ENCODE results near the gene FOXF1.

The FOXF1 gene

DNA sequence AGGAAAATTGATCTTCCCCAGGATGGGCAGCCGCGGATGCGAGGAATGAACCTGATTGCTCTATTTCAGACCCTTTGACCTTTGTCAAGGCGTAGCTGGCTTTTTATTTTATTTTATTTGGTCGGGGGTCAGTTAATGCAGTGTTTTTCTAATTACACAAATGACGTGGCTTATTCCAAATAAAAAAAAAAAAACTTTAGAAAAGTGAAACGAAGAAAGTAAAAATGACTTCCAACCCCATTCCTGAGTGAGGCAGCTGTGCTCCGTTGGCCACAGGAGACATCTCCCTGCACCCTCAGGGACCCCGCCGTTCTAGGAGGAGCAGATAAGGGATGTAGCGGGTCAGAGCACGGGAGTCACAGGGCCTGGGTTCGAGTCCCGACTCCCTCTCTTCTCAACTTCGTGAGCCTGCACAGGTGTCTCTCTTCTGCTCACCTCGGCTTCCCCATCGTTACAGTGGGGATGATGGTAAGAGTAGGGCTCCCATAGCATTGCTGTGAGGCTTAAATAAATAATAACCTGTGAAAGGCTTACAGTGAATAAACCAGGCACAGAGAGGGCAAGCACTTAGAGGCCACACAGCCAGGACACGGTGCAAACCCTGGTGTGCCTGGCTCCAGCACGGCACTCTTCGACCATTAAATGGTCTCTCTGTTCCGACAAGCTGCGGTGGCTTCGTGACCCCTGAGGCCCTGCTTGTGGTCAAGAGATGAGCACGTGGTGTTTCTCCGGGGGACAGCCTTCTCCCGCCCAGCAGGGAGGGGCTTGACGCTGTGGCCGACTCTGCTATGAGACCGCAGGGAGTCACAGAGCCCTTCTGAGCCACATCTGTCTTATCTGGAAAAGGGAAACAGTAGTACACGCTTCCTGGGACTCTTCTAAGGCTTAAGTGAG is 10.2 kb downstream of the FOXF1 start:
- H3K4ac ChIP-seq (ENCODE audit: low read depth, low read length) = no peak overlapping the region
- H3K79me2 ChIP-seq (ENCODE audit: control insufficient read depth, insufficient read depth, low read length) = no peaks in the 10 kb centered on the region
- no peak overlapping the region for H2BK15ac ChIP-seq (replicated peaks; ENCODE audit: low read depth)
- H3K27ac ChIP-seq (ENCODE audit: low read depth, low read length) = no peak overlapping the region
- no peaks in the 10 kb centered on the region for H3K79me1 ChIP-seq (ENCODE audit: low read length)
- no peak overlapping the region for H4K8ac ChIP-seq (ENCODE audit: low read depth, low read length)
- no peak overlapping the region for H3K18ac ChIP-seq (ENCODE audit: low read length)
- no peak overlapping the region for H4K5ac ChIP-seq (ENCODE audit: low read length)
- H2BK5ac ChIP-seq (ENCODE audit: low read length) = no peak overlapping the region
- H3K23ac ChIP-seq (ENCODE audit: low read length) = no peak overlapping the region
- no peak overlapping the region for H2AK5ac ChIP-seq (ENCODE audit: low read length)
- no CpG with 5 or more reads among the region's 30 CpGs for WGBS (ENCODE audit: extremely low coverage, insufficient coverage, low lambda C conversion rate)
- H3K36me3 ChIP-seq (ENCODE audit: control insufficient read depth, insufficient read depth, low read length) = no peaks in the 10 kb centered on the region
- H3K9ac ChIP-seq (ENCODE audit: low read length) = no peak overlapping the region
- H3K4me3 ChIP-seq (ENCODE audit: low read length) = no peak overlapping the region
- no peak overlapping the region for H3K4me2 ChIP-seq (ENCODE audit: low read length)
- DNase-seq = no peak
- H3K4me1 ChIP-seq (ENCODE audit: control insufficient read depth, low read depth, low read length) = no peaks in the 10 kb centered on the region
- H2BK120ac ChIP-seq (ENCODE audit: low read depth, low read length) = no peak overlapping the region
- H3K56ac ChIP-seq (ENCODE audit: low read length) = no peak overlapping the region
- peaks cover 12% of the 10 kb centered on the region for H3K27me3 ChIP-seq (ENCODE audit: insufficient read depth, low read length, poor library complexity)

GRCh38 chr16:86521236-86522197 is 11.2 kb downstream of the FOXF1 start:
- H3K56ac ChIP-seq (ENCODE audit: low read length) = no peak overlapping the region
- H4K5ac ChIP-seq (ENCODE audit: low read length) = no peak overlapping the region
- H3K4ac ChIP-seq (ENCODE audit: low read depth, low read length) = no peak overlapping the region
- H3K23ac ChIP-seq (ENCODE audit: low read length) = no peak overlapping the region
- H3K79me1 ChIP-seq (ENCODE audit: low read length) = no peaks in the 10 kb centered on the region
- no peaks in the 10 kb centered on the region for H3K79me2 ChIP-seq (ENCODE audit: control insufficient read depth, insufficient read depth, low read length)
- H3K36me3 ChIP-seq (ENCODE audit: control insufficient read depth, insufficient read depth, low read length) = no peaks in the 10 kb centered on the region
- DNase-seq = no peak
- no peak overlapping the region for H3K27ac ChIP-seq (ENCODE audit: low read depth, low read length)
- H3K27me3 ChIP-seq (ENCODE audit: insufficient read depth, low read length, poor library complexity) = peaks cover 6% of the 10 kb centered on the region
- no peak overlapping the region for H4K8ac ChIP-seq (ENCODE audit: low read depth, low read length)
- no peak overlapping the region for H2BK15ac ChIP-seq (replicated peaks; ENCODE audit: low read depth)
- no peak overlapping the region for H3K9ac ChIP-seq (ENCODE audit: low read length)
- H3K4me3 ChIP-seq (ENCODE audit: low read length) = no peak overlapping the region
- H3K18ac ChIP-seq (ENCODE audit: low read length) = no peak overlapping the region
- no CpG with 5 or more reads among the region's 35 CpGs for WGBS (ENCODE audit: extremely low coverage, insufficient coverage, low lambda C conversion rate)
- no peaks in the 10 kb centered on the region for H3K4me1 ChIP-seq (ENCODE audit: control insufficient read depth, low read depth, low read length)
- H2BK120ac ChIP-seq (ENCODE audit: low read depth, low read length) = no peak overlapping the region
- H2BK5ac ChIP-seq (ENCODE audit: low read length) = no peak overlapping the region
- H3K4me2 ChIP-seq (ENCODE audit: low read length) = no peak overlapping the region
- H2AK5ac ChIP-seq (ENCODE audit: low read length) = no peak overlapping the region

GRCh38 chr16:86522634-86523033 is 12.3 kb downstream of the FOXF1 start:
- Histone ChIP-seq H3K79me2 (ENCODE audit: control insufficient read depth, insufficient read depth, low read length) (no peaks in the 10 kb centered on the region), H3K23ac (ENCODE audit: low read length) (no peak overlapping the region), H4K8ac (ENCODE audit: low read depth, low read length) (no peak overlapping the region), H3K56ac (ENCODE audit: low read length) (no peak overlapping the region), H2BK15ac (replicated peaks; ENCODE audit: low read depth) (no peak overlapping the region), H4K5ac (ENCODE audit: low read length) (no peak overlapping the region), H3K18ac (ENCODE audit: low read length) (no peak overlapping the region), H3K4ac (ENCODE audit: low read depth, low read length) (no peak overlapping the region), H3K9ac (ENCODE audit: low read length) (no peak overlapping the region), H2AK5ac (ENCODE audit: low read length) (no peak overlapping the region), H3K27me3 (ENCODE audit: insufficient read depth, low read length, poor library complexity) (no peaks in the 10 kb centered on the region), H3K36me3 (ENCODE audit: control insufficient read depth, insufficient read depth, low read length) (no peaks in the 10 kb centered on the region), H3K79me1 (ENCODE audit: low read length) (no peaks in the 10 kb centered on the region), H2BK120ac (ENCODE audit: low read depth, low read length) (no peak overlapping the region), H3K27ac (ENCODE audit: low read depth, low read length) (no peak overlapping the region), H3K4me1 (ENCODE audit: control insufficient read depth, low read depth, low read length) (no peaks in the 10 kb centered on the region), H3K4me2 (ENCODE audit: low read length) (no peak overlapping the region), H2BK5ac (ENCODE audit: low read length) (no peak overlapping the region), H3K4me3 (ENCODE audit: low read length) (no peak overlapping the region)
- no peak for DNase-seq
- WGBS (ENCODE audit: extremely low coverage, insufficient coverage, low lambda C conversion rate) = no CpG with 5 or more reads among the region's 16 CpGs

- Histone ChIP-seq H3K56ac (ENCODE audit: low read length) (no peak overlapping the region), H3K79me1 (ENCODE audit: low read length) (no peaks in the 10 kb centered on the region), H3K9ac (ENCODE audit: low read length) (no peak overlapping the region), H3K27ac (ENCODE audit: low read depth, low read length) (no peak overlapping the region), H2BK15ac (replicated peaks; ENCODE audit: low read depth) (no peak overlapping the region), H3K4me2 (ENCODE audit: low read length) (no peak overlapping the region), H3K27me3 (ENCODE audit: insufficient read depth, low read length, poor library complexity) (no peaks in the 10 kb centered on the region), H4K5ac (ENCODE audit: low read length) (no peak overlapping the region), H3K79me2 (ENCODE audit: control insufficient read depth, insufficient read depth, low read length) (no peaks in the 10 kb centered on the region), H3K4me3 (ENCODE audit: low read length) (no peak overlapping the region), H3K4ac (ENCODE audit: low read depth, low read length) (no peak overlapping the region), H3K4me1 (ENCODE audit: control insufficient read depth, low read depth, low read length) (no peaks in the 10 kb centered on the region), H2BK120ac (ENCODE audit: low read depth, low read length) (no peak overlapping the region), H3K23ac (ENCODE audit: low read length) (no peak overlapping the region), H3K18ac (ENCODE audit: low read length) (no peak overlapping the region), H3K36me3 (ENCODE audit: control insufficient read depth, insufficient read depth, low read length) (no peaks in the 10 kb centered on the region), H2BK5ac (ENCODE audit: low read length) (no peak overlapping the region), H2AK5ac (ENCODE audit: low read length) (no peak overlapping the region), H4K8ac (ENCODE audit: low read depth, low read length) (no peak overlapping the region)
- no peak for DNase-seq
- WGBS (ENCODE audit: extremely low coverage, insufficient coverage, low lambda C conversion rate) = no CpG with 5 or more reads among the region's 5 CpGs
These were observed 12.9 kb downstream of the FOXF1 start for GRCh38 chr16:86523166-86523740.

- Histone ChIP-seq H2AK5ac (ENCODE audit: low read length) (no peak overlapping the region), H3K18ac (ENCODE audit: low read length) (no peak overlapping the region), H3K27me3 (ENCODE audit: insufficient read depth, low read length, poor library complexity) (no peaks in the 10 kb centered on the region), H4K8ac (ENCODE audit: low read depth, low read length) (no peak overlapping the region), H2BK5ac (ENCODE audit: low read length) (no peak overlapping the region), H3K79me2 (ENCODE audit: control insufficient read depth, insufficient read depth, low read length) (no peaks in the 10 kb centered on the region), H3K27ac (ENCODE audit: low read depth, low read length) (no peak overlapping the region), H2BK15ac (replicated peaks; ENCODE audit: low read depth) (no peak overlapping the region), H3K4me1 (ENCODE audit: control insufficient read depth, low read depth, low read length) (no peaks in the 10 kb centered on the region), H2BK120ac (ENCODE audit: low read depth, low read length) (no peak overlapping the region), H3K23ac (ENCODE audit: low read length) (no peak overlapping the region), H3K36me3 (ENCODE audit: control insufficient read depth, insufficient read depth, low read length) (no peaks in the 10 kb centered on the region), H4K5ac (ENCODE audit: low read length) (no peak overlapping the region), H3K9ac (ENCODE audit: low read length) (no peak overlapping the region), H3K79me1 (ENCODE audit: low read length) (no peaks in the 10 kb centered on the region), H3K4me2 (ENCODE audit: low read length) (no peak overlapping the region), H3K56ac (ENCODE audit: low read length) (no peak overlapping the region), H3K4ac (ENCODE audit: low read depth, low read length) (no peak overlapping the region), H3K4me3 (ENCODE audit: low read length) (no peak overlapping the region)
- no CpG with 5 or more reads among the region's 6 CpGs for WGBS (ENCODE audit: extremely low coverage, insufficient coverage, low lambda C conversion rate)
- no peak for DNase-seq
These were observed 13.7 kb downstream of the FOXF1 start for GRCh38 chr16:86524029-86524428.
